ENCODE measurements around the gene GAP43. TPM values are rescaled to one million over a fixed set of nuclear protein-coding genes. Genes with fewer than 3 reads are reported as not detected.

The GAP43 gene
- total and polyA plus RNA-seq, 4 donors: 144 to 608 (median 379) TPM

- WGBS (ENCODE audit: insufficient coverage): no CpG with 5 or more reads among the region's 5 CpGs
- no peaks in the 10 kb centered on the region for H3K36me3 ChIP-seq (ENCODE audit: control insufficient read depth, insufficient read depth, low read length)
- H3K4me1 ChIP-seq (ENCODE audit: control insufficient read depth, insufficient read depth, low read length): peaks cover 8% of the 10 kb centered on the region
- peak overlapping the region; percentile 7 for H3K27ac ChIP-seq (ENCODE audit: low read depth, low read length)
- peak overlapping the region; percentile 69 for H3K4me3 ChIP-seq (ENCODE audit: low read depth, low read length)
- peak in 4 of 6 donors; percentile 28 to 91 (median 68) for DNase-seq (ENCODE audit: low read depth in 4 of 6, low spot score in 6 of 6)
- no peaks in the 10 kb centered on the region for H3K9me3 ChIP-seq (ENCODE audit: control insufficient read depth, insufficient read depth, low read length)
- H3K27me3 ChIP-seq (ENCODE audit: control insufficient read depth, insufficient read depth, low read length): no peaks in the 10 kb centered on the region
These were observed 2.7 kb downstream of the GAP43 start for GRCh38 chr3:115626006-115626409.

GRCh38 chr3:115626721-115627120, 3.4 kb downstream of the GAP43 start:
- H3K27me3 ChIP-seq (ENCODE audit: control insufficient read depth, insufficient read depth, low read length): no peaks in the 10 kb centered on the region
- peak overlapping the region; percentile 13 for H3K4me3 ChIP-seq (ENCODE audit: low read depth, low read length)
- no CpG with 5 or more reads among the region's 3 CpGs for WGBS (ENCODE audit: insufficient coverage)
- peaks cover 8% of the 10 kb centered on the region for H3K4me1 ChIP-seq (ENCODE audit: control insufficient read depth, insufficient read depth, low read length)
- no peaks in the 10 kb centered on the region for H3K9me3 ChIP-seq (ENCODE audit: control insufficient read depth, insufficient read depth, low read length)
- H3K36me3 ChIP-seq (ENCODE audit: control insufficient read depth, insufficient read depth, low read length): no peaks in the 10 kb centered on the region
- H3K27ac ChIP-seq (ENCODE audit: low read depth, low read length): peak overlapping the region; percentile 7
- DNase-seq (ENCODE audit: low read depth in 4 of 6, low spot score in 6 of 6): peak in 2 of 6 donors; percentile 35 to 38

DNA sequence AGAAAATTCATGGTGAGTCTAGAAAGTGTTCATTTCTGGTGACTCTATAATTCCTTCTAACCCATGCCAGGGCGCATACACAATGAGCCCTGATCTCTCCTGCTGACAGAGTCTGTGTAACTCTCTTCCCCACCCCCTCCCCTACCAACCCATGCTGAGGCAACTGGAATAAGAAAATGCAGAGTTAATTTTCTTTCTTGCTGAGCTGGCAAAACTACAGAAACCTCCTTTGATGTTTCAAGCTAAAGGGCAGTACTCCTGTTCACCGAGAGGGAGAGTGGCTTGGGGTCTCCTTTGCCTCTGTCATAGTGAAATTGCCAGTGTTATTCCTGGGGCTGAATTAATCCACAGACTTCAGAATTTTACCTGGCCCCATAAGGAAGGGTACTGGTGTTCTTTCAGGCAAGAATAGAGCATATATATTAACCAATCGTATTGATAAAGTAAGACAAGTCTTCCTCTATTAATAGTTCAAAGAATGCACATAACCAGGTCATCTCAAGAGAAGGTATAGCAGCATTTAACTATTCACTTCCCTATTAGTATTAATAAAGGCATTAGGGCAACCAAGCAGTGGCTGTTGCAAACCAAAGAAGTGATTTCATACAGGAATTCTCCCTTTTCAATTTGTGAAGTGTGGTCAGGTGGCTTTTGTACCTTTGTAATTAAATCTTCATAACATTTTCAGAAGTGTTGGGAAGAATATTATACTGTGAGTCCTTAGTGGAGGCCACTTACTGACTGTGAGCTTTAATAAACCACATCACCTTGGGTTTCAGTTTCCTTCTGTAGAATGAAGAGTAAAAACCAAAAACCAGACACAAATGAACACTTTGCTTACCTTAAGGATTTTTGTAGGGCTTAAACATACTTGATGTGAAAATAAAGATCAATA, 4.1 kb downstream of the GAP43 start:
- Histone ChIP-seq H3K4me1 (ENCODE audit: control insufficient read depth, insufficient read depth, low read length) (peaks cover 8% of the 10 kb centered on the region), H3K9me3 (ENCODE audit: control insufficient read depth, insufficient read depth, low read length) (no peaks in the 10 kb centered on the region), H3K36me3 (ENCODE audit: control insufficient read depth, insufficient read depth, low read length) (no peaks in the 10 kb centered on the region), H3K27ac (ENCODE audit: low read depth, low read length) (no peak overlapping the region), H3K27me3 (ENCODE audit: control insufficient read depth, insufficient read depth, low read length) (no peaks in the 10 kb centered on the region), H3K4me3 (ENCODE audit: low read depth, low read length) (no peak overlapping the region)
- peak in 3 of 6 donors; percentile 6 to 74 (median 46) for DNase-seq (ENCODE audit: low read depth in 4 of 6, low spot score in 6 of 6)
- WGBS (ENCODE audit: insufficient coverage): 0% methylated on average over 1 of the region's 3 CpGs

- H3K4me3 ChIP-seq (ENCODE audit: low read depth, low read length): no peak overlapping the region
- peaks cover 8% of the 10 kb centered on the region for H3K4me1 ChIP-seq (ENCODE audit: control insufficient read depth, insufficient read depth, low read length)
- 57% methylated on average over 1 of the region's 1 CpG for WGBS (ENCODE audit: insufficient coverage)
- no peaks in the 10 kb centered on the region for H3K27me3 ChIP-seq (ENCODE audit: control insufficient read depth, insufficient read depth, low read length)
- H3K27ac ChIP-seq (ENCODE audit: low read depth, low read length): no peak overlapping the region
- no peaks in the 10 kb centered on the region for H3K9me3 ChIP-seq (ENCODE audit: control insufficient read depth, insufficient read depth, low read length)
- no peaks in the 10 kb centered on the region for H3K36me3 ChIP-seq (ENCODE audit: control insufficient read depth, insufficient read depth, low read length)
- DNase-seq (ENCODE audit: low read depth in 4 of 6, low spot score in 6 of 6): no peak
These were observed 4.7 kb downstream of the GAP43 start for GRCh38 chr3:115628075-115628412.

DNA sequence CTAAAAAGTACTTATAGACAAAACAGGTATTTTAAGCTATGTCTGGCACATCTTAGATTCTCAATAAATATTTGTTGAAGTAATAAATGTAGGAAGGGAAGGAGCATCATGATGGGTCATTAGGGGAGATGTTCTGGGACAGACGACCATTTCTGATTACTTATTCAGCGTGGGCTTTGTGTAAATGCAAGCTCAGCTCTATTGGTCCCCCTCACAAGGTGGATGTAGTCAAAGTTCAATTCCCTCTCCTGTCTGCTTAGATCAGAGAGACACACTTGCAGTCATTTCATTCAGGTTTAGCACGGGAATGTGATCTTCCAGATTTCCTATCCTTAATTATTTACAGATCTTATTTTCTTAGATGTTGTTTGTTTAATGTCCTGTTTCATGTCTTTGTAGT, 7.5 kb downstream of the GAP43 start:
- no peak overlapping the region for H3K4me3 ChIP-seq (ENCODE audit: low read depth, low read length)
- no peak overlapping the region for H3K27ac ChIP-seq (ENCODE audit: low read depth, low read length)
- H3K27me3 ChIP-seq (ENCODE audit: control insufficient read depth, insufficient read depth, low read length): no peaks in the 10 kb centered on the region
- H3K4me1 ChIP-seq (ENCODE audit: control insufficient read depth, insufficient read depth, low read length): no peaks in the 10 kb centered on the region
- H3K36me3 ChIP-seq (ENCODE audit: control insufficient read depth, insufficient read depth, low read length): no peaks in the 10 kb centered on the region
- WGBS (ENCODE audit: insufficient coverage): 80% methylated on average over 1 of the region's 3 CpGs
- DNase-seq (ENCODE audit: low read depth in 4 of 6, low spot score in 6 of 6): no peak
- no peaks in the 10 kb centered on the region for H3K9me3 ChIP-seq (ENCODE audit: control insufficient read depth, insufficient read depth, low read length)

- no peak for DNase-seq (ENCODE audit: low read depth in 4 of 6, low spot score in 6 of 6)
- H3K27ac ChIP-seq (ENCODE audit: low read depth, low read length): no peak overlapping the region
- no peak overlapping the region for H3K4me3 ChIP-seq (ENCODE audit: low read depth, low read length)
- H3K9me3 ChIP-seq (ENCODE audit: control insufficient read depth, insufficient read depth, low read length): no peaks in the 10 kb centered on the region
- no peaks in the 10 kb centered on the region for H3K36me3 ChIP-seq (ENCODE audit: control insufficient read depth, insufficient read depth, low read length)
- no peaks in the 10 kb centered on the region for H3K27me3 ChIP-seq (ENCODE audit: control insufficient read depth, insufficient read depth, low read length)
- H3K4me1 ChIP-seq (ENCODE audit: control insufficient read depth, insufficient read depth, low read length): no peaks in the 10 kb centered on the region
These were observed 8.7 kb downstream of the GAP43 start for GRCh38 chr3:115632026-115632425.

GRCh38 chr3:115633467-115633866, 10.2 kb downstream of the GAP43 start:
- no peaks in the 10 kb centered on the region for H3K27me3 ChIP-seq (ENCODE audit: control insufficient read depth, insufficient read depth, low read length)
- no peaks in the 10 kb centered on the region for H3K9me3 ChIP-seq (ENCODE audit: control insufficient read depth, insufficient read depth, low read length)
- DNase-seq (ENCODE audit: low read depth in 4 of 6, low spot score in 6 of 6): no peak
- H3K4me3 ChIP-seq (ENCODE audit: low read depth, low read length): no peak overlapping the region
- no peaks in the 10 kb centered on the region for H3K4me1 ChIP-seq (ENCODE audit: control insufficient read depth, insufficient read depth, low read length)
- H3K36me3 ChIP-seq (ENCODE audit: control insufficient read depth, insufficient read depth, low read length): no peaks in the 10 kb centered on the region
- H3K27ac ChIP-seq (ENCODE audit: low read depth, low read length): no peak overlapping the region
- no CpG with 5 or more reads among the region's 3 CpGs for WGBS (ENCODE audit: insufficient coverage)

- Histone ChIP-seq H3K4me1 (ENCODE audit: control insufficient read depth, insufficient read depth, low read length) (no peaks in the 10 kb centered on the region), H3K9me3 (ENCODE audit: control insufficient read depth, insufficient read depth, low read length) (no peaks in the 10 kb centered on the region), H3K36me3 (ENCODE audit: control insufficient read depth, insufficient read depth, low read length) (no peaks in the 10 kb centered on the region), H3K4me3 (ENCODE audit: low read depth, low read length) (no peak overlapping the region), H3K27ac (ENCODE audit: low read depth, low read length) (no peak overlapping the region), H3K27me3 (ENCODE audit: control insufficient read depth, insufficient read depth, low read length) (no peaks in the 10 kb centered on the region)
- DNase-seq (ENCODE audit: low read depth in 4 of 6, low spot score in 6 of 6): no peak
- WGBS (ENCODE audit: insufficient coverage): no CpG with 5 or more reads among the region's 2 CpGs
These were observed 10.7 kb downstream of the GAP43 start for GRCh38 chr3:115634052-115634451.

- Histone ChIP-seq H3K4me1 (ENCODE audit: control insufficient read depth, insufficient read depth, low read length) (no peaks in the 10 kb centered on the region), H3K27me3 (ENCODE audit: control insufficient read depth, insufficient read depth, low read length) (no peaks in the 10 kb centered on the region), H3K36me3 (ENCODE audit: control insufficient read depth, insufficient read depth, low read length) (no peaks in the 10 kb centered on the region), H3K4me3 (ENCODE audit: low read depth, low read length) (no peak overlapping the region), H3K27ac (ENCODE audit: low read depth, low read length) (no peak overlapping the region), H3K9me3 (ENCODE audit: control insufficient read depth, insufficient read depth, low read length) (no peaks in the 10 kb centered on the region)
- WGBS (ENCODE audit: insufficient coverage): no CpG with 5 or more reads among the region's 1 CpG
- DNase-seq (ENCODE audit: low read depth in 4 of 6, low spot score in 6 of 6): no peak
These were observed 12.1 kb downstream of the GAP43 start for GRCh38 chr3:115635406-115635805.

DNA sequence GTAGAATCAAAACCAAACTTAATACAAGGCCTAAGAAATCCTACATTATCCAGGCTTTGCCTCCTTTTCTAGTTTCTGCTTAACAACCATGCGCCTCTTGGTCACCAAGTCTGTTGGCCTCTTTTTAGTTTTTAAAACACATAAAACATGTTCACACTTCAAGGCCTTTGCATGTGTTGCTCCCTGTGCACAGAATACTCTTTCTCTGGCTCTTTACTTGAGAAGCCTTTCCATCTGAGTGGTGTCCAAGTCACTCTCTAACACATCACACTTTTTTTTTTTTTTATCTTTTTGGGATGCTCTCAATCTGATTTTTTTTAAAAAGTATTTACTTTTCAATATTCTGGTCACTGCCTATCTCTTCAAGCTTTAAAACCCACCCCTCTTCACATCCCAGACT, 14.9 kb downstream of the GAP43 start:
- H3K4me1 ChIP-seq (ENCODE audit: control insufficient read depth, insufficient read depth, low read length): no peaks in the 10 kb centered on the region
- no peaks in the 10 kb centered on the region for H3K36me3 ChIP-seq (ENCODE audit: control insufficient read depth, insufficient read depth, low read length)
- H3K9me3 ChIP-seq (ENCODE audit: control insufficient read depth, insufficient read depth, low read length): no peaks in the 10 kb centered on the region
- DNase-seq (ENCODE audit: low read depth in 4 of 6, low spot score in 6 of 6): peak in 1 of 6 donors; percentile 35
- WGBS (ENCODE audit: insufficient coverage): 100% methylated on average over 1 of the region's 1 CpG
- H3K27me3 ChIP-seq (ENCODE audit: control insufficient read depth, insufficient read depth, low read length): no peaks in the 10 kb centered on the region
- H3K27ac ChIP-seq (ENCODE audit: low read depth, low read length): no peak overlapping the region
- H3K4me3 ChIP-seq (ENCODE audit: low read depth, low read length): no peak overlapping the region

Data from spinal cord (tissue), 10 donors.